NT2/D1 (cell line): ENCODE data around the gene GGACT.
A peak's percentile ranks its signal among the peaks of the same experiment; 100 is the strongest.
"Not testable (repeated sequence)": the region's sequence is repeated elsewhere in the genome, so short reads cannot be mapped to it uniquely, and the experiment has no call there.

Experiments
- DNase-seq: peaks from one replicate; pipeline ENCODE4 v3.0.0-alpha.2; 2011; ENCODE audit warnings: low read depth, low spot score
- H3K27me3 ChIP-seq: 2 replicates; pipeline ENCODE4 v1.6.0; 2011; ENCODE audit warnings: mild to moderate bottlenecking; ENCODE audit not compliant: insufficient read length, insufficient read depth
- H3K36me3 ChIP-seq: 2 replicates; pipeline ENCODE4 v1.6.1; 2011; ENCODE audit warnings: mild to moderate bottlenecking, low read length, mixed read lengths; ENCODE audit not compliant: insufficient read depth, insufficient read length
- H3K4me1 ChIP-seq: 2 replicates; pipeline ENCODE4 v1.5.1; 2011; ENCODE audit not compliant: insufficient read depth, insufficient read length
- H3K4me3 ChIP-seq: 2 replicates; pipeline ENCODE4 v1.5.1; 2011; ENCODE audit warnings: low read depth; ENCODE audit not compliant: insufficient read length
- H3K9ac ChIP-seq: 2 replicates; pipeline ENCODE4 v1.6.0; 2011; ENCODE audit warnings: low read depth; ENCODE audit not compliant: insufficient read length
- H3K9me3 ChIP-seq: 2 replicates; pipeline ENCODE4 v1.5.1; 2011; ENCODE audit warnings: mild to moderate bottlenecking, low read length; ENCODE audit not compliant: insufficient read depth
- SUZ12 ChIP-seq: IDR thresholded peaks from 2 replicates; pipeline ENCODE4 v1.6.1; 2011; ENCODE audit not compliant: insufficient read length, insufficient read depth; ENCODE audit errors: extremely low read depth
- YY1 ChIP-seq: IDR thresholded peaks from 2 replicates; pipeline ENCODE4 v1.6.1; 2011; ENCODE audit not compliant: insufficient read length, insufficient read depth
- ZNF274 ChIP-seq: IDR thresholded peaks from 2 replicates; pipeline ENCODE4 v1.6.1; 2011; ENCODE audit warnings: mild to moderate bottlenecking, low read depth, low read length

The GGACT gene

GRCh38 chr13:100584896-100585295 lies 3.7 kb downstream of the GGACT start:
- Histone ChIP-seq H3K9ac (no peak overlapping the region), H3K27me3 (peaks cover 6% of the 10 kb centered on the region), H3K36me3 (no peaks in the 10 kb centered on the region), H3K9me3 (peaks cover 11% of the 10 kb centered on the region; the same call in 1 of the 2 replicates), H3K4me1 (no peaks in the 10 kb centered on the region), H3K4me3 (no peak overlapping the region)
- no peak for TF ChIP-seq YY1
- no peak for TF ChIP-seq SUZ12
- TF ChIP-seq ZNF274 = no peak
- no peak for DNase-seq

GRCh38 chr13:100581504-100581903 lies 7.1 kb downstream of the GGACT start:
- no peak overlapping the region for H3K4me3 ChIP-seq
- peaks cover 4% of the 10 kb centered on the region; the same call in 1 of the 2 replicates for H3K9me3 ChIP-seq
- TF ChIP-seq YY1 (no peak), SUZ12 (no peak), ZNF274 (no peak)
- no peak overlapping the region for H3K9ac ChIP-seq
- DNase-seq = no peak
- H3K36me3 ChIP-seq = no peaks in the 10 kb centered on the region
- no peaks in the 10 kb centered on the region for H3K27me3 ChIP-seq
- no peaks in the 10 kb centered on the region for H3K4me1 ChIP-seq

- Histone ChIP-seq H3K4me3 (no peak overlapping the region), H3K36me3 (no peaks in the 10 kb centered on the region), H3K9ac (no peak overlapping the region), H3K9me3 (peaks cover 4% of the 10 kb centered on the region; the same call in 1 of the 2 replicates), H3K4me1 (no peaks in the 10 kb centered on the region), H3K27me3 (no peaks in the 10 kb centered on the region)
- TF ChIP-seq YY1 (no peak), SUZ12 (no peak), ZNF274 (no peak)
- DNase-seq = no peak
Observed at GRCh38 chr13:100581030-100581429, 7.6 kb downstream of the GGACT start.

GRCh38 chr13:100580045-100580444 lies 8.5 kb downstream of the GGACT start:
- Histone ChIP-seq H3K9me3 (peaks cover 4% of the 10 kb centered on the region; the same call in 1 of the 2 replicates), H3K27me3 (no peaks in the 10 kb centered on the region), H3K4me3 (no peak overlapping the region), H3K4me1 (no peaks in the 10 kb centered on the region), H3K36me3 (no peaks in the 10 kb centered on the region), H3K9ac (no peak overlapping the region)
- no peak for DNase-seq
- TF ChIP-seq SUZ12 = no peak
- TF ChIP-seq ZNF274 = no peak
- no peak for TF ChIP-seq YY1

GRCh38 chr13:100577239-100577638 lies 11.3 kb downstream of the GGACT start:
- not testable (repeated sequence) for H3K9ac ChIP-seq, H3K4me3 ChIP-seq, H3K4me1 ChIP-seq, DNase-seq, H3K36me3 ChIP-seq, H3K27me3 ChIP-seq, H3K9me3 ChIP-seq

GRCh38 chr13:100573121-100573520 lies 15.5 kb downstream of the GGACT start:
- DNase-seq = peak; percentile 83
- Histone ChIP-seq H3K4me1 (no peaks in the 10 kb centered on the region), H3K9ac (no peak overlapping the region), H3K9me3 (peaks cover 13% of the 10 kb centered on the region; the same call in 1 of the 2 replicates), H3K4me3 (no peak overlapping the region), H3K27me3 (no peaks in the 10 kb centered on the region), H3K36me3 (no peaks in the 10 kb centered on the region)
- TF ChIP-seq ZNF274 = no peak
- no peak for TF ChIP-seq YY1
- TF ChIP-seq SUZ12 = no peak

- peaks cover 32% of the 10 kb centered on the region; the same call in 1 of the 2 replicates for H3K9me3 ChIP-seq
- H3K27me3 ChIP-seq = no peaks in the 10 kb centered on the region
- H3K9ac ChIP-seq = no peak overlapping the region
- H3K4me3 ChIP-seq = no peak overlapping the region
- DNase-seq = no peak
- TF ChIP-seq YY1 = no peak
- no peak for TF ChIP-seq ZNF274
- TF ChIP-seq SUZ12 = no peak
- H3K4me1 ChIP-seq = no peaks in the 10 kb centered on the region
- H3K36me3 ChIP-seq = no peaks in the 10 kb centered on the region
Observed at GRCh38 chr13:100566543-100566942, 22.0 kb downstream of the GGACT start.

GRCh38 chr13:100565286-100565685 lies 23.3 kb downstream of the GGACT start:
- H3K27me3 ChIP-seq = no peaks in the 10 kb centered on the region
- H3K36me3 ChIP-seq = no peaks in the 10 kb centered on the region
- peaks cover 32% of the 10 kb centered on the region; the same call in 1 of the 2 replicates for H3K9me3 ChIP-seq
- H3K4me3 ChIP-seq = no peak overlapping the region
- no peak for DNase-seq
- H3K9ac ChIP-seq = no peak overlapping the region
- no peaks in the 10 kb centered on the region for H3K4me1 ChIP-seq
- TF ChIP-seq ZNF274 (no peak), SUZ12 (no peak), YY1 (no peak)
